Activated CD4-positive, alpha-beta memory T cell treated with anti-CD3 and anti-CD28 coated beads, Interleukin-2, amount 10 ng/mL, durations not matched to agents 7 days and 5 days (primary cell): Measurements from ENCODE around the gene CPS1. TPM values are rescaled to one million over a fixed set of nuclear protein-coding genes. Genes with fewer than 3 reads are reported as not detected.

Experiments
- CTCF ChIA-PET: fragments of 350-600 bp; sonication (Branson Sonifier 250); formaldehyde crosslinking; loops from one replicate; lab custom pipeline; 2021; ENCODE audit warnings: antibody characterized with exemption, inconsistent platforms; lab: Charles Lee
- POLR2A ChIA-PET: fragments of 350-600 bp; sonication (Branson Sonifier 250); formaldehyde crosslinking; loops from one replicate; lab custom pipeline; 2021; ENCODE audit warnings: antibody characterized with exemption; lab: Charles Lee
- DNase-seq: peaks from one replicate; pipeline ENCODE4 v3.0.0-alpha.2; 2020
- H3K27ac Mint-ChIP-seq: one replicate; pipeline ENCODE4 v1.8.0; 2021; ENCODE audit warnings: mild to moderate bottlenecking, mixed read lengths
- H3K27me3 Mint-ChIP-seq: one replicate; pipeline ENCODE4 v1.8.0; 2021; ENCODE audit warnings: mixed read lengths
- H3K36me3 Mint-ChIP-seq: one replicate; pipeline ENCODE4 v1.8.0; 2021; ENCODE audit warnings: low read depth, mixed read lengths
- H3K4me1 Mint-ChIP-seq: one replicate; pipeline ENCODE4 v1.8.0; 2021; ENCODE audit warnings: mixed read lengths
- H3K4me3 Mint-ChIP-seq: one replicate; pipeline ENCODE4 v1.8.0; 2021; ENCODE audit warnings: mild to moderate bottlenecking, mixed read lengths
- H3K9me3 Mint-ChIP-seq: one replicate; pipeline ENCODE4 v1.8.0; 2021; ENCODE audit warnings: mixed read lengths
- total RNA-seq, 2 experiments: library from RNA; stranded (reverse); gene quantifications; one replicate each; pipeline ENCODE4 v1.2.3, GENCODE V29; 2021

CPS1 gene
- total RNA-seq, 2 experiments from 2014 or later, result 0.15 to 0.86 TPM

DNA sequence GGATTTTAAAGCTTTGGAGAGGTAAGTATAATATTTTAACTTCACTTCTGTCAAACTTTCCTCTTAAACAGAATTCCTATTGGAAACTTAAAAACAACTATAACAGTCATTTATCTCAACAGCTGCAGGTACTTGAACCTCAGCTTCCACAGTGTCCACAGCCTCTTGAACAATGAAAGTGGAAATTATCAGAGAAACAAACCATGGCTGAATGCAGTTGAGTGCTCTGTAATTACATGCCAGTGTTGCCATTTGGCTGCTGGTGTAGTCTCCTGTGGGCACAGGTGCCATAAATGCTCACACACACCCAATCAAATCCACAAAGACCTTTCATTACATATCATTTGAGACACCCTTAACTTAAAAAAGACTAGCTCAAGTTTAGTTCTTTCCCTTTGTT, 125.1 kb downstream of the CPS1 start:
- Mint-ChIP-seq H3K4me3 (no peak overlapping the region), H3K9me3 (no peaks in the 10 kb centered on the region), H3K27me3 (no peaks in the 10 kb centered on the region), H3K4me1 (no peaks in the 10 kb centered on the region), H3K36me3 (no peaks in the 10 kb centered on the region), H3K27ac (no peak overlapping the region)
- ChIA-PET POLR2A (no interaction called here), CTCF (no interaction called here)
- no peak for DNase-seq

DNA sequence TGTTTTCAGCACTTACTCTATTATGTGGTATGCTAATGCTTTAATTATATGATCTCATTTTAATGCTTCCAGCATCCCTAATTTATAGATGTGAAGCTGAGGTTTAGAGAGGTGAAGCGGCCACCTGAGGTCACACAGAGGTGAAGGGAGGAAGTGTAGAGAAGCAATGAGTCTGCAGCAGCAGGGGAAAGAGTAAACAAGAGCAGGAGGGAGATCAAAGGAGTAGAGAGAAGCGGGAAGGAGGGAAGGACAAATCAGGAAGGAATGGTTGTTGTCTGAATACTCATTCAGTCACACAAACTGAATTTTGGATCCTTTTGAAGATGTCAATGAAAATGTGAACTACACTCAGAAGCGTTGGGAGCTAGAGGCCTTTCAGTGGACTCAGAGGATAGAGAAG, 130.0 kb downstream of the CPS1 start:
- H3K27ac Mint-ChIP-seq, result no peak overlapping the region
- no peak overlapping the region for H3K4me3 Mint-ChIP-seq
- DNase-seq, result no peak
- ChIA-PET POLR2A (no interaction called here), CTCF (no interaction called here)
- H3K9me3 Mint-ChIP-seq, result no peaks in the 10 kb centered on the region
- H3K27me3 Mint-ChIP-seq, result no peaks in the 10 kb centered on the region
- no peaks in the 10 kb centered on the region for H3K4me1 Mint-ChIP-seq
- no peaks in the 10 kb centered on the region for H3K36me3 Mint-ChIP-seq

DNA sequence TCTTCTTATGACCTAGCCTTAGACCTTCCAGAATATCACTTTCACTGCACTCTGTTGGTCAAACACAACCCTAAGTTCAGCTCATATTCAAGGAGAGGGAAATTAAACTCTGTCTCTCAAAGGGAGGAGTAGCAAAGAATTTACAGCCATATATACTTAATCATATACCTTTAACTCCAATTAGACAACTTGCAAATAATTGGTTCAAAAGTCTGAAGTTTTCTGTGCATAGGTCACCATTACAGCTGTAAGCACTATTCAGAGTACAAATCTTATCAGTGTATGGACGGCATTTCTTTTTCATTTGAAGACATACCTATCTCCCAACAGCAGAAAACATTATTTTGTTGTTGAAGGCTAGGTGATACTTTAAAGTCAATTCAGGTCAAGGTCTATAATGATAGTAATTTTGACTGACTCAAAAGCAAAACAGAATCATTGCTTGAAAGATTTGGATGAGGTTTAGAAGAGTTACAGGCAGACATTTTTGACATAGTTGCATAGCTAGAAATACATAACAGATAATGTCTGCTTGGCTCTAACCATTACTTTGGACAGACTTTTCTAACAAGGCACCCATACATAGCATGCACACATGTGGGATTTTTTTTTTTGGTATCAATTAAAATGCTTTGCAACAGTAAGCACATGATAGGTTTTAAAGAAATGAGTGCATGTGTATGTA, 131.5 kb downstream of the CPS1 start:
- DNase-seq, result no peak
- H3K27me3 Mint-ChIP-seq, result no peaks in the 10 kb centered on the region
- ChIA-PET POLR2A (no interaction called here), CTCF (no interaction called here)
- no peaks in the 10 kb centered on the region for H3K9me3 Mint-ChIP-seq
- H3K4me1 Mint-ChIP-seq, result no peaks in the 10 kb centered on the region
- H3K4me3 Mint-ChIP-seq, result no peak overlapping the region
- no peaks in the 10 kb centered on the region for H3K36me3 Mint-ChIP-seq
- H3K27ac Mint-ChIP-seq, result no peak overlapping the region

DNA sequence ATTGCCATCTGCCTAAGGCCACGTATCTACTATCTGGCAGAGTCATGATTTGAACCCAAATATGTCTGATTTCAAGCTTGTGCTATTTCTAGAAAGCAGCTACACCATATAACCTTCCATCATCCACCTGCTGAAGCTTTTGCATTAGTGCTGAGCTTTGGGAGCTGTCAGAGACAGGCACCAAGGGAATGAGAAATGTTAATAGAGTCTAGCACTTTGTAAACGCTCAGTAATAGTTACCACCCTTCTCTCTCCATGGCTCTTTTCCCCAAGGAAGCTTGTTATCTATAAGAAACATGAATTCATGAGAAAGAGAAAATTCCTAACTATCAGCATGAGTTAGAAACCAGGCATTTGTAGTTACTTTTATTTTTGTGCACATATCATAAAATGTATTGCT, 151.5 kb downstream of the CPS1 start:
- Mint-ChIP-seq H3K36me3 (no peaks in the 10 kb centered on the region), H3K27ac (no peak overlapping the region), H3K4me3 (no peak overlapping the region), H3K4me1 (no peaks in the 10 kb centered on the region), H3K27me3 (no peaks in the 10 kb centered on the region), H3K9me3 (no peaks in the 10 kb centered on the region)
- ChIA-PET CTCF (interaction anchor here (0.6 kb wide), 1 partner anchor 110 kb away, joined by 3 read pairs; no protein-coding TSS in a partner anchor), POLR2A (no interaction called here)
- no peak for DNase-seq

DNA sequence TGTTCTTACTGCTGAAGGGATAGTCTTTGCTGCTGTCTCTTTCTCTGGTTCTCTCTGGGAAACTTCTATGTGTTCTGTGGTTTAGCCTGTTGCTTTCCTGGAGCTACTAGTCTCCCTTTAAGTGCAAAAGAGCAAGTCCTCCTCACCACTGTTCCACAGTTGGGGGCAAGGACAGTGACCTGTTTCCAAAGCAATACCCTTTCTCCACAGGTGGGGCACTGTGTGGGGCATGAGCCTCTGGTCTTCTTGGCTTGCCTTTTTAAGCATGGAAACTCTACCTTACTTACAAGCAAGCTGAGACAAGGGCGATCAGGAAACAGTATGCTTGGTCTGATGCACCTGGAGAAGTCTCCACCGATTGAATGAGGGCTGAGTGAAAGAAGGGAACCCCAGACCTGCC, 156.7 kb downstream of the CPS1 start:
- Mint-ChIP-seq H3K27ac (no peak overlapping the region), H3K9me3 (no peaks in the 10 kb centered on the region)
- CTCF ChIA-PET, result no interaction called here

DNA sequence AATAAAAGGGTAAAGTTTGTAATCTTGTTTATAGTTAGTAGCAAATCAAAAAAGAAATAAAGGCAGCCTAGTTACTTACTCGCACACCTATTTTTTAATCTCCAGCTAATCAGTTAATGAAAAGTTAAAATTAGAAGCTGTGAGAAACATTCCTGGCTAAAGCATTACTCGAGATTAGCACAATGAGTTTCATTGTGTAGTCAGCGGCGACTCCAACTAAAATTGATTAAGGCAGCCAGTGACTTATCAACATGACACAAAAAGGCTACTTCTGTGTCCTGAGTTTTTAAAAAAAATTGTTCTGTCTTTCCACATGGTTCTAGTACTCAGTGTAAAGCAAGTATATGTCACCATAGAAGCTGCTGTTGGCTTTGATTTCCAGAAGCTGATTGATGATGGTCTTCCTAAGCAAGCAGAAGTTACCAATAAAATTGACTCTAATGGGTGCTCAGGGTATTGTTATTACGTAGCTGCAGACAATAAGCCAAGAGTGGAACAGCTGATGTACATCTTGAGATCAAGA, 159.2 kb downstream of the CPS1 start:
- Mint-ChIP-seq H3K36me3 (no peaks in the 10 kb centered on the region), H3K27ac (no peak overlapping the region), H3K27me3 (no peaks in the 10 kb centered on the region), H3K4me3 (no peak overlapping the region), H3K4me1 (no peaks in the 10 kb centered on the region), H3K9me3 (no peaks in the 10 kb centered on the region)
- no peak for DNase-seq
- CTCF ChIA-PET, result no interaction called here
- POLR2A ChIA-PET, result no interaction called here

More for the DNA sequence above, 156.7 kb downstream of the CPS1 start:
- Mint-ChIP-seq H3K4me1 (no peaks in the 10 kb centered on the region), H3K4me3 (no peak overlapping the region), H3K36me3 (no peaks in the 10 kb centered on the region), H3K27me3 (no peaks in the 10 kb centered on the region)
- POLR2A ChIA-PET, result no interaction called here
- no peak for DNase-seq

DNA sequence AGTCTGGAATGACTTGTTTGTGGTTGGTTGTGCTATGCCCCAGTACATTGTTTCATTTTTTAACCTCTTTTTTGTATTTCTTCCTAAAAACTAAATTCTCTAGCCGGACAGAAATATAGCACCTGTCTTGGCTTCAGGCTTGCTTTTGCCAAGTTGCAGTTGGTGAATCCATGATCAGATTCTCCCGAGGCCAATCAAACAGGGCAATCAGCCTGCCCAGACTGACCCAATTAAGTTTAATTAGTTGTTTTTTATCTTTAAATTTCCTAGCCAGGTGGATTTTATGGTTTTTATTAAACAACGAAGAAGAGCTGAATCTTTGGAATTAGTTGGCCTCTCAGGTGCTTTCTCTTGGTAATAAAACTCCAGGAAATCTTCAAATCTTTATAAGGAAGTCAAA, 162.1 kb downstream of the CPS1 start:
- no peaks in the 10 kb centered on the region for H3K27me3 Mint-ChIP-seq
- CTCF ChIA-PET, result no interaction called here
- no peak overlapping the region for H3K4me3 Mint-ChIP-seq
- DNase-seq, result no peak
- H3K9me3 Mint-ChIP-seq, result no peaks in the 10 kb centered on the region
- no peaks in the 10 kb centered on the region for H3K4me1 Mint-ChIP-seq
- POLR2A ChIA-PET, result no interaction called here
- no peaks in the 10 kb centered on the region for H3K36me3 Mint-ChIP-seq
- H3K27ac Mint-ChIP-seq, result no peak overlapping the region

DNA sequence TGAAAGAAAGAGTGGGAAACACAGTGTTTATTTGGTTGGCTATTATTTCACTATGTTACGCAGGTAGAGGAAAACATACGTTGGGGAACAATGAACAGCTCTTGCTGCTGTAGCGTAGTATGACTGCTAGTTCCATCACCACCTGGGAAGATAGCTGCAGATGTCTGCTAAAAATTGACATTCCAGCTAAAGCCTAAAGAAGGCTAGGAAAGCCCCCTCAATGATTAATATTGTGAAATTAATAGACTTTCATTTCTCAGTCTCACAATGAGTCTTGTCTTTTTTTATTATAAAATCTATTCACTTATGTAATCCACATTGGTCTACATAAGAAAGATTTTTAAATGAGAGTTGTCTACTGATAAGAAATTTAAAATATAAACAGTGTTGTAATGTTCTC, 165.7 kb downstream of the CPS1 start:
- DNase-seq, result no peak
- ChIA-PET CTCF (no interaction called here), POLR2A (no interaction called here)
- Mint-ChIP-seq H3K9me3 (no peaks in the 10 kb centered on the region), H3K4me3 (no peak overlapping the region), H3K27ac (no peak overlapping the region), H3K27me3 (no peaks in the 10 kb centered on the region), H3K4me1 (no peaks in the 10 kb centered on the region), H3K36me3 (no peaks in the 10 kb centered on the region)

DNA sequence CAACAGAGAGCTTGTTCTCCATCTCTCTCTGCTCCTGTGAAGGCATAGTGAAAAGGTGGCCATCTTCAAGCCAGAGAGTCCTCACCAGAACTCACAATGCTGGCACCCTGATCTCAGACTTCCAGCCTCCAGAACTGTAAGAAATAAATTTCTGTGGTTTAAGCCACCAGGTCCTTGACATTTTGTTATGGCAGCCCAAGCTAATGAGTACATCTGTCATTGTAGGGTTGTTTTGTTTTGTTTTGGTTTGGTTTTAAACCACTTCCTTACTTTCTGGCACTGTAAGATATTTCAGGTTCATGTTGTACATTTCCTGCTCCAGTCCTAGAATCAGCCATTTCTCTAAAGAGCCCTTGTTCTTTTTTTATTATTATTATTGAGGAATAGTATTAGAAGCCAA, 171.2 kb downstream of the CPS1 start:
- no peak for DNase-seq
- no peaks in the 10 kb centered on the region for H3K36me3 Mint-ChIP-seq
- no peak overlapping the region for H3K4me3 Mint-ChIP-seq
- POLR2A ChIA-PET, result no interaction called here
- H3K9me3 Mint-ChIP-seq, result no peaks in the 10 kb centered on the region
- CTCF ChIA-PET, result no interaction called here
- no peaks in the 10 kb centered on the region for H3K4me1 Mint-ChIP-seq
- H3K27me3 Mint-ChIP-seq, result no peaks in the 10 kb centered on the region
- H3K27ac Mint-ChIP-seq, result no peak overlapping the region

Other genes with a start within 250 kb of the CPS1 start
- not detected for gene MYL1, start 241.4 kb upstream of the CPS1 start, total RNA-seq
- 10 to 100 TPM; 40.0 to 43.5 TPM for gene LANCL1, start 79.8 kb upstream of the CPS1 start, total RNA-seq